ENCODE results near the gene ERMARD.
A peak's percentile ranks its signal among the peaks of the same experiment; 100 is the strongest.

The ERMARD gene

DNA sequence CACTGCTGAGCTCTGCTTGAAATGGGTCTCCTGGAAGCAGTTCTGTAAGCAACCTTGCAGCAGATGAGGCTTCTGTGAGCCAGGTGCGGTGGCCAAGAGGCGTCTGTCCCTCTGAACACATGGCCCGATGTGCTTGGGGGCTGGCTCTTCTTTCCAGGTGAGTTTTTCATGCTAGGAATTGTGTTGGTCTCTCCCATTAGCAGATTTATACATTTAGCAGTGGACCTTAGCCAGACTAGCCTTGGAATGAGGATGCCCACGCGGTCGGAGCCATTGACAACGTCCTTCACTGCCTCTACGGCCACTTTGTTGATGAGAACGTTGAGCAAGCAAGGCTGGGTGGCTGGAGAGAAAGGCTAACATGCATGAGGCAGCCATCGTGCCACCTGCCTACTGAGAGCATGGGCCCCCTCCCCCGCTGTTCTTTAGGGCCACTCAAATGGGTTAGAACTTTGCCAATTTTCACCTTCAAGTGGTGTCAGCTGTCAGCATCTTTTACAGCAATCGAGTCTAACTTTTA is 33.5 kb downstream of the ERMARD start:
- no peak for DNase-seq

DNA sequence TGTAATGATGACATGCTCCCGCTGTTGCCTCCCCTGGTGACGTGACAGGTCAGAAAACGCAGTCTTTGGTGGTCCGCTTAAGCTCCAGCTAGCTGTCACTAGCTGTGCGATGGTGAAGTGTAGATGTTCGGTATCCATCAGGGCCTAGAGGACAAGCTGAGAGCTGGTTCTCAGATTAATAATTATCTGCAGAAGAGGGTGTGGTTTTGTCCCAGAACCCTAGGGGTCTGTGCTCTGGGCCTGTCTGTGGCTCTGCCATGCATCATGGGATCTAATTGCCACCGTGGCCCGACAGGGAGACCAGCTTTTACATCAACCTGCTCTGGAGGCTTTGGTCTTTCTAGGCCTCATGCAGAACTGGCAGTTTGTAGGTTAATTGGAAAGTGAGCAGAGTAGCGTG is 34.1 kb downstream of the ERMARD start:
- DNase-seq, result no peak

DNA sequence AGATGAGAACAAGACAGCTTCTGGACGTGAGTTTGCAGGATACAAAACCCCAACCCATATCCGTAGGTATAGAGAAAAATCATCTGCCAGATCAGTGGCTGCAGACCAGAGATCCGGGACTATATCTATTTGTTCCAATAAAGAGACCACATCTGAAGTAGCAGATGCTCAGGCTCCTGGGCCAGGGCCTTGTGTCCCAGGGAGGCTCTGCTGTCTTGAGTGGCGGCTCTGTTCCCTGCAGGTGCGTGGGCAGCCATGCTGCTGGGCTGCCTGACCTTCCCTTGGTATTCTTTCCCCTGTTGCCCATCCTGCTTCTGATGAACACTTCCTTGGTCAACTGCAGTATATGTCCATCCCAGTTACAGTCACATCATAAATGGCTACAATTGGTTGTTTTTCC is 34.9 kb downstream of the ERMARD start:
- no peak for DNase-seq

DNA sequence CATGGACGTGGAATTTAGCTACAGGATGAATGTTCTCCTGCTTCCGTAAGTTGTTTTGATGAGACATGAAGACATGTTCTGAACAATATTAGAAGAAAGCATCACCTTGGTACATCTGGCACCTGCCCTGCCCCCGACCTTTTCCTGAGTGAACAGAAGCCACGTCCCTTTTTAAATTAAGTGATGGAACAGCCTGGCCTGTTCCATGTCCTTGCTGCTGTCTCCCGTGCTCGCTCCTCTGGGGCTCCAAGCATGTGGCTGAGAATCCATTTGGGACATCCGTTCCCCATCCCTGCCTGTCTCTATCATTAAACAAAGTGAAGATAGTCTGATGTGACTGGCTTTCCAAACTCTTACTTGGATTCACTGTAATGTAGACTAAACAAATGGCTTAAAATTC is 36.4 kb downstream of the ERMARD start:
- DNase-seq, result no peak

DNA sequence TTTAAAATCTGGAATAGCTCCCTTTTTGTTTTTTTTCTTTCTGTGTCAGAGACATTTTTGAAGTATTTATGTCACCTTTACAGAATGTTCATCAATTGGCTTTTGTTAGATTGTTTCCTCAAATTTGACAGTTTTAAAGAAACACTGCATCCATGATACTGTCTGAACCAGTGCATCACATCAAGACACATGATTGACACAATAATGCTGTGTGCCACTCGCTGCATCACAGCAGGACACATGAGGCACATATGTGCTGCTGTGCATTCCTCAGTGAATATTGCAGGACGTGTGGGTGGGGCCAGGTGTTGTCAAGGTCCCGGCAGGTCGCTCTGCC is 37.4 kb downstream of the ERMARD start:
- DNase-seq, result no peak

DNA sequence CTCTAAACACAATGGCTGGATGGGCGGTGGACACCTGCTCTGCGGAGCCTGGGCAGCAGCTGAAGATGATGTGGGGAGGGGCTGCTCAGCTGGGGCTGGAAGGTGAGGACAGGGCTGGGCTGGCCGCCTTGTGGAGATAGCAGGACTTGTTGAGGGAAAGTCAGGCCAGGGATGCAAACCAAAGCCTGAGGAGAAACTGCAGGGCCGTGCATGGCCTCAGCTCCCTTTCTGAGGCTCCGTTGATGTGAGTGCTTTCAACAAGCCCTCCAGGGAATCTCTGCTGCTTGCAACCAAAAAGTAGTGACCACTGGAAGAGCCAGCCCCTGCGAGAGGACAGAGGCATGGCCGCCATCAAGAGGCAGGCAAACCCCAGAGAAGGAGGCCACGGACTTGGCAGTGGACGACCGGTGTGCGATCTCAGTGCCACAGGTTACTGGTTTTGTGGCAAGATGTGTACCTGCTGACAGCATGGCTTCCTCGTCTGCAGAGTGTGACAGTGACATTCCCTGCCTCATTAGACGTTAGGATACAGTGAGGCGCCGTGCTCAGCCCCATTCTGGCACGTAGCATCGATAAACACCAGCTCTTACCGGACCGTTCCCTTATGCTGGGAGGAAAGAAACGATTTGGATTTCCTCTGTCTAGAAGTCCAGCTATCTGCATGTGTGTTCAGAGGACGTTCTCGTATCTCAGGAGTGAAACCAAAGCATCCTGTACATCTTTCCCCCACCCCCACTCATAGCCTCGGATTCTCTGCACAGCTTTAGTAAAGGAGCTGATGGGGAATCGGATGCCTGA is 37.9 kb downstream of the ERMARD start:
- no peak for DNase-seq

DNA sequence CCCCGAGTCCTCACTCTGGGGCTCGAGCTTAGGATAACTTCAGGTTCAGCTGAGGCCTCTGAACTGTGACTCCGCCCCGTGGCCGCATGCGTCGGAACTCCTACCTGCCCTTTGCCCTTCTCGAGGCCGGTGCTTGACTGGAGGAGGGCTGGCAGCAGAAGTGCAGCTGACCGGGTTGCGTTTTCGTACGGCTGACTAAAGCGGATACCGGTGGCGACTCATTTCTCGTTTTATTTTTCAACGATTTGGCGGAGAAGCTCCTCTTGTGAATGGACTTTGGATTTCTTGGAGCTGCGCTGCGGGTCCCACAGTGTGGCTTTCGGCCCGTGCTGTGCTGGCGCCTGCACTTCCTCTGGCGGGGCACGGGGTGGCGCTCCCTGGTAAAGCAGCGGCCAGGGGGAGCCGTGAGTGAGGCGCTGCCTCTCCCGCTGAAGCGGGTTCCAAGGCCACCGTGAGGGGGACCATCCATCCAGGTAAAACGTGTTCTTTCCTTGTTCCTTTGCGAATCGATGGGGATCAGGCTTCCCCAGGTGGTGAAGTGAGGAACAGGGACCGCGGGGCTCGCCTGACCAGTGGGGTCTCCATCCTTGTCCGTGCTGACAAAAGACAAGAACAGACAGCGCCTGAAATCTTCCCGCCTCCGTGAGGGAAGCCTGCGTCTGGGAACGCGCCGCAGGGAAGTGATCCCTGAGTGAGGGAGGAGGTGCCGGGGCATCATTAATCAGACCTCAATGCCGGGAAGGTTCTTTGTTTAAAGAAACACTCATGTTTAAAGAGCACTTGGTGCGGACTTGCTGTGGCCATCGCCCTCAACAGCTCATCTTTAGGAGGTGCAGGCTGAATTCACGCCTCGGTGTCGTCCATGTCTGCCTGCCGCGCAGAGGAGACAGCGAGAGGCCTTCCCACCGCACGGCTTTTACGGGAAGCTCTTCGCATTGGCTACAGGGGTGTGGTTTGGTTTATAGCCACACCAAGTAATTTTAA is 38.8 kb downstream of the ERMARD start:
- peak; percentile 66 for DNase-seq

DNA sequence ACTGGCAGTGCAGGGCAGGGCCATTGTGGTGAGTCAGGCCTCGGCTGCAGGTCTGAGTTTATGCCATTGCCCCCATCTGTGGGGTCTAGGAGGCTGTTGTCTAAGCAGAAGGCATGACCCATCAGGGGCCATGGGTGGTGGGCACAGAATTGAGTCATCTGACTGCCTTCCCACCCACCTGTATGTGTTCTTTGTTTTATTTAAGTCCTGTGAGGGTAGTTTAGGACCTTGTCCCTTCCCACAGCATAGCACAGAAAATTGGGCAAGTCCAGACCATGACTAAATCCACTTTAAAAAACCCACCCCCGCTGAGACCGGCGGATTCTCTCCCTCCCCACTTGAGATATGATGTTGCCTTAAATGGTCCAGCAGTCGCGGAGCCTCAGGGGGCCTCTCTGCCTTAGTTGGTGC is 40.3 kb downstream of the ERMARD start:
- DNase-seq, result no peak

DNA sequence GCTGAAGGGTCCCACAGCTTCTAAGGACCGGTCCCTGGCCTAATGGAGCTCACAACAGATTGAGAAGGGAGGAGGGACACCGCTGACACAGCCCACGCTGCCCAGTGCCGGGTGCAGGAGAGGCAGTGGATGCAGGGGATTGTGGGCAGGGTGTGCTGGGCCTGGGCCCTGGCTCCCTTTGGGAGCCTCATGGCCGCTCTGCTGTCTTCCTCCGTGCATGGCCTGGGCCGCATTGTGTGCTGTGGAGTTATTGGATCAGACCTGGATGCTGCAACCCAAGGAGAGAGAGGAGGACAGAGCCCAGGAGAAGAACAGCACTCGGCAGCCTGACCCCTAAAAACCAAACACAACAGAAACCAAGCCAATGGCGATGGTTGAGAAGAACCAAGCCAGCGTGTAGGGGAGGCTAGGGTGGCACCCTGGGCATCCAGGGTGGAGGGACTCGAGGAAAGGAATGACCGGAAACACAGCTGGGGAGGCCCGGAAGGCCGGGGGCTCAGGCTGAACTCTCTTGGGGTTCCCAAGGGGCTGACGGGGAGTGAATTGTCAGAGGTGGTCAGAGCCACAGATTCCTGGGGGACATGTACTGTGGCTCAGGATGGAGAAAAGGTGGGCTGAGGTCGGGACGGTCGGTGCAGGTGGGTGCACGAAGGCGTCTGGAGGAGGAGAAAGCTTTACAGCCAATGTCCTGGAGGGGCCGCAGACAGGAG is 41.0 kb downstream of the ERMARD start:
- no peak for DNase-seq

DNA sequence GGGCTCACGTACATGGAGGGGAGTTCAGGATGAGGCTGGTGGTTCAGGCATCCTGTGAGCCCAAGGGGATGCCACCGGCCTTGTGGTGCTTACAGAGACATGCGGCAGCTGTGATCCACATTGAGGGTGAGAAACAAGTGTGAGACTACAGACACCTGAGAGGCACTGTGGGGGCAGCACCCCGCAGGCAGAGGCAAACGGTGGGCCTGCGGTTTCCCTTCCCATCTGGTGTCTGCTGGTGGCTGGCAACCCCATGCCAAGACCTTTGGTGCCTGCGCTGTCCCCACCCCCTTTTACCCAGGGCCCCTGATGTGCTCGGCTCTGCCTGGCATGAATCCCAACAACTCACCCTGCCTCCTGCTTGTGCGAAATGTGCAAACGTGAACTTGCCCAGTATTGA is 42.0 kb downstream of the ERMARD start:
- DNase-seq, result no peak

DNA sequence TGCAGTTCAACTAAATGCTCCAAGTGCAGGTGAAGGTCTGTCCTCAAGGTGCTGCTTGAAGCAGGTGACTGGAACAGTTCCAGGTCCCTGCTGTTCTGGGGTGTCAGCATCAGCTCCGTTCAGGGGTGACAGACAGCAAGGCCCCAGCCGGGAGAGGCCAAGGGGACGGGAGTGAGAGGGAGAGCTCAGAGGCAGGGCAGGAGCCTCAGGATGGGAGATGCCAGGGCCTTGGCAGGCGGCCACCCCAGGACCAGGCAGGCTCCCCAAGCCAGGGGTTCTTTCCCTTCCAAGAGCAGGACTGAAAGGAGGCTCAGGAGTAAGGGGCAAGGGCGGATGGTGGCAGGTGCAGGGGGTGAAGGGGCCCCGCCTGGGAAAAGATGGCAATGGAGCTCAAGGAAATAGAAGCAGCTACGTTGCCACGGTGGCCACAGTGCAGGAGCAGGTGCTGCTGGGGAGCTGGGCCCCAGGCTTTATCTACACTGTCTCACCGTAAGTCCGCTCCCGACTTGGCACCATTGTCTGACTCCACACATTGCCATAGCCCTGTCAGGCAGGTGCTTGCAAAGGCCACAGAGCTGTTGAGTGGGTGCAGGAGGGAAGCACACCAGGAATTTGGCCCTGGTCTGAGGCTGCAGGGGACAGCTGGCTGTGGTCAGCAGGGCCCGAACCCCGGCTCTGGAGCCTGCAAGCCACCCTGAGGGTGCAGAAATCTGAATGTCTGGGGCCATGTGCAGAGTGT is 43.1 kb downstream of the ERMARD start:
- no peak for DNase-seq

DNA sequence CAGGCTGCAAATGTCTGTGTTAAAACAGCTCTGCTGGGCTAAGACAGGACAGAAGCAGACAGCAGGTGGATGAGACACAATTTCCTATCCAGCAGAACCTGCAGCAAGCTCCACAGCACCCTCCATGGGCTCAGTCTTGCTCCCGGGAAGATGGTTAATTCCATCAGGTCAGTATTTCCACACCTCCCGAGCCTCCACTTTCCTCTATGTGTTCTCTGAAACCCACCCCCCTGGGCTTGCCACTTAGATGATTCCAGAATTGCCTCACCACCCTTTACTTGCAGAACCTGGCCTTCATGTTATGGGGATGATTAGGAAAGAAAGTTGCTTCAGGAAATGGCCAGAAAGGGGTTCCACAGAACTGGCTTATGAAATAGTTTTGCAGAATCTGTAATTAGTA is 43.8 kb downstream of the ERMARD start:
- DNase-seq, result no peak

DNA sequence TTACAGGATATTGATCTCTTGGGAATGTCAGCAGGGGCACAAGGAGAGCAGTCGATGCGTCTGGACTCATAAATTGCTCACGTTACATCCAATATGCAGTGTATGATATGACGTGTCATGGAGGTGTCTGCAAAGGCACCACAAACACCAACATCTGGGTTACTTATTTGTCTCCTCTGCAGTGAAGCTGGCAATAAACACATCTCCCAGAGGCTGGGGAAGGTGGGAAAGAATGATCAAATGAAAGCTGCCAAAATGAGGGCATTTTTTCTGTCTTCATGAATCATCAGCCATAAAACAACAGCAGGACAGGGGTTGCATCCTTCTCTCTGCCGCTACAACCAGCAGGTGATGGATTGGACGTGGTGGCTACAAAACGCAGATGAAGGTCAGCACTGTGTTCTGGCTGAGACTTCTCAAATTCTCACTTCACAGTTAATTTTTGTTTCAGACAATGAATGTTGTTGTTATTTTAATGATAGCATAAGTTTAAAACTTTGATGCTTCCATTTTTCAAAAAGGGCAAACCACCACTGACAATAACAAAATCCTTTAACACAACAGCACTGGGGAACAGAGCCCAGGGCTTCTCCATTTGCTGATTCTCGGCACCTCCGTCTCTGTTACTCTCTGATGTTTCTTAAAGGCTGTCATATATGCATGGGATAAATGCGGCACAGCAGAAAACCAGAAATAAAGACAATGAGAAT is 47.5 kb downstream of the ERMARD start:
- no peak for DNase-seq

DNA sequence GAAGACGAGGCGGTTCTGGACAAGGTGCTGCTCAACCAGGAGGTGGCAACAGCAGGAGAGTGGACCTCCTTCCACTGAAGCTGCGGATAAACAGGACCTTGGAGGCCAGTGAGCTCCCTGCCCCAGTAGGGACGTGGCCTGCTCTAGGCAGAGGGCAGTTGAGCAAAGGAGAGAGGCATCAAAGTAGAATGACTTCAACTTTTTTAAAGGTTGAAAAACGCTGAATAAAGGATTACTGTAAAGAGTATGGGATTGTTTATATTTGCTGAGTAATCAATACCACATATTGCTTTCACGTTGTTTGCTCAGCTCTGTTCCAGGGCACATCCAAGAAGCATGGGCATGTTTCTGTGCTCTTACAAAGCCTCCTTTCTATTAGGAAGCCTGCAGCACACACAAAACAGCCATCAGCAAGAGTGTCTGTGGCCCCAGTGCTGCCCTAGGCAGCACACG is 48.1 kb downstream of the ERMARD start:
- DNase-seq, result no peak

DNA sequence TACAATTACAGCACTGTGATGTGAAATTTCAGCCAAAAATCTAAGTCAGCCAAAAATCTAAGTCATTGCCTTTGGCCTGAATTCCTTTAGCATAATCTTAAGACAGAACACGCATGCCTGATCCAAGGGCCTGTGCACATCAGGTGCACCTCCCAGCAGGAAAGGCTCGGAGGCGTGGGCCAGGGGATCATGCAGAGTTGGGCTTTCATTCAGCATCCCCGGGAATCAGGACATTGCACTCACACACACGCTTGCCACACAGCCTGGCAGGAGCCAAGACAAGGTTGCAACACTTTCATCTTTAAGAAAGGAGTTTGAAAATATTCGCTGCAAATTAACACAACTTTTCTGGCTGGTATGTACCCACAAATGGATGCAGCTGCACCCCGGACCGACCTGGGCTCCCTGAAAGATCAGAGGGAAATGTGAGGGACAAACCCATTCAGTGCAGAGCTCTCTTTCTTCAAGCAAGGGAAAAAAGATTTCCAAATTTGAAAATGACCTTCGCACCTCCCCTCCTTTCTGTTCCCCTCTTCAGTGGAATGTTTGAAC is 48.8 kb downstream of the ERMARD start:
- DNase-seq, result no peak

DNA sequence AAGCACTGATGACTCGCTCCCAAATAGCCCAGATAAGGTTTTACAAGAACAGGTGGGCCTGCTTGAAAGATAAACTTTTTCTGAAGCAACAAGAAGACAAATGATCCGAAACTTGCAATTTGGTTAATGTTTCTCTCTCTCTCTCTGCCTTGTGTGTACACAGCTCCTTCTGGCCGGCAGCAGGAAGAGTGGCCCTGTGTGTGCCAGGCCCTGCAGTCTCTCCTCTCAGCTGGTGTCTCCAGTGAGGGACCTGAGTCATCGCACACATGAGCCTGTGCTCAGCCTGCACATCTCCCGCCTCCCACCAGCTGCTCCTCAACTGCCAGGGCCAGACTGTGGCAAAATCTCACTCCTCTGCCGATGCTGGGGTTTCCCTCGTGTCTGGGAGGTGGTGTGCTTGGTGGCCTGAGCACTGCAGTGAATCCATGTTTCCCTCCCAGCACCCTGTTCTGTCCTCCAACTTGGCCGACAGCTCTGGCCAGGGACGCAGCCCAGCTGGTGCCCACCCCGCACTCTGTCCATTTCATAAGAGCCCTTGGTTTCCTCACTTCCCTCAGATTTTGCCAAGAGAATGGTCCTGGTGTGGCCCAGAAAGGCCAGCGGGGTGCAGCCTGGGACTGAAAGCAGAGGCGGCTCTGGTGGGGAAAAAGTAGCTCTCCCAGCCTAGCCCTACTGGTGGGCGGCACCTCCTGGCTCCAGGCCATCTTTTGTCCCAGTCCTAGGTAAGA is 49.4 kb downstream of the ERMARD start:
- DNase-seq, result no peak

DNA sequence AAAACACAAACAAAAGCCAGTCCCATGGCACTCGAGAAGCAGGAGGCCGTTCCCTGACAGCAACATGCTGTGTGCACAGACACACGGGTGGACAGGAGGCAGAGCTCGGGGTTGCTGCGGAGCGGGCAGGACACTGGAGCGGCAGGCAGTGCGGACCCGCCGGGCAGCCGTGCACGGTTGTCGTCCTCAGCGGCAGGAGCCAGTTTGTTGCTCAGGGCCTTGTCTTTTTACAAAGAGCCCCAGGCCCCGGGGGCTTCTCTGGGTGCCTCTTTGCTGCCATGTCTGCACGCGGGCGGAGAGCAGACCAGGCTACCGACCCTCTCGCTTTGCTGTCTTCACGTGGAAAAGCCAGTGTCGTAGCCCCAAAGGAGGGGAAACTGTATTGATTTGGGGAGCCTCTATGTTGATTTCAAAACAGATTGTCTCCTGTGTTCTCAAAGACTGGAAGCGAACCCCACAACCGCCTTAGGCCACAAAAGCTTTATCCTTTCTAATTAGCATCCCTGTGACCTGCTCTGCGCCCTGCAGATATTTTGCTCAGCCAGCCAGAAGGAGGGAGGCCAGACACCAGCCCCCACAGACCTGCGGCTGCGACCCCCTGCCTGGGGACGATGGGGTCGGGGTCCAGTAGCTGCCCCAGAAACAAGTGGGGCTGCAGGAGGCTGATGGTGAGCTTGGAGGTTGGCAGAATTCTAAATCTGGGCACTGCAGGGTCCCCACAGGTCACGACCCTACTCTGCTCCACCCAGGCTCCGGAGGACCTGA is 50.2 kb downstream of the ERMARD start:
- no peak for DNase-seq

DNA sequence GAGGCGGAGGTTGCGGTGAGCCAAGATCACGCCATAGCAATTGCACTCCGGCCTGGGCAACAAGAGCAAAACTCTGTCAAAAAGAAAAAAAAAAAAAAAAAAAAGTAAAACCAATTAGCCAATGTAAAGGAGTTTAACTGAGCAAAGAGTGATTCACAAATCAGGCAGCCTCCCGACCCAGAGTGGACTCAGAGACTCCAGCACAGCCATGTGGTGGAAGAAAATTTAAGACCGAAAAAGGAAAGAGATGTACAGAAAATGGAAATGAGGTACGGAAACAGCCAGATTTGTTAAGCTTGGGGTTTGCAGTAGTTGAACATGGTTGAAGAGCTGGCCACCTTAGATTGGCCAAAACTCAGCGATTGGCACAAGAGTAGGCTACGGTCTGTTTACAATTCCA is 51.4 kb downstream of the ERMARD start:
- DNase-seq, result no peak

DNA sequence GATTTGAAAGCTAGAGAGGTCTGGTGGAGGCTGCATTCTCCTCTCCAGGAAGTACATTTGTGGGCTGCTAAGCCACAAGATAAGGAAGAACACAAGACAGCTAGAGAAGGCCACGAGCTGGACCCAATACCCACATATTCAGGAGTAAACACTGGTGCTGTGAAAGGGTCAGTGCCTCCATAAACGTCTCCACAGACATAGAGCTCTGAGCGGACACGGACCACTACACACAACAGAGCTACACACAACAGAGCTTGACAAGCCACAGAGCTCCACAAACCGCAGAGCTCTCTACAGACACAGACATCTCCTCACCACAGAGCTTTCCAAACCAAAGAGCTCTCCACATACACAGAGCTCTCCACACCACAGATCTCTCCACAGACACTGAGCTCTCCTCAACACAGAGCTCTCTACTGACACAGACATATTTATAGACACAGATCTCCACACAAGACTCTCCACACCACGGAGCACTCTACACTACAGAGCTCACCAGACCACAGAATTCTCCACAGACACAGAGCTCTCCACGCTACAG is 51.9 kb downstream of the ERMARD start:
- DNase-seq, result no peak

Measured in CD4-positive, alpha-beta T cell treated with Interleukin-15 for 1 hour (primary cell).